Measurements from ENCODE around the gene CYP4F12. TPM values are rescaled to one million over a fixed set of nuclear protein-coding genes. Genes with fewer than 3 reads are reported as not detected.

Gene CYP4F12
- total RNA-seq, 1 donor from 2014 or later: not detected

GRCh38 chr19:15669440-15669839 is 3.4 kb upstream of the CYP4F12 start:
- H3K27me3 Mint-ChIP-seq (ENCODE audit: low read depth): no peaks in the 10 kb centered on the region
- no peaks in the 10 kb centered on the region for H3K4me1 Mint-ChIP-seq (ENCODE audit: low read depth)
- no peaks in the 10 kb centered on the region for H3K36me3 Mint-ChIP-seq (ENCODE audit: low read depth)
- no peak overlapping the region for H3K27ac Mint-ChIP-seq (ENCODE audit: unreplicated experiment)
- no peak overlapping the region for H3K4me3 Mint-ChIP-seq (ENCODE audit: unreplicated experiment)
- TF ChIP-seq CTCF (IDR thresholded peaks at IDR 0.05): no peak
- DNase-seq (ENCODE audit: low spot score): no peak
- H3K9me3 Mint-ChIP-seq (ENCODE audit: low read depth): peaks cover 11% of the 10 kb centered on the region

- no peak for TF ChIP-seq CTCF (IDR thresholded peaks at IDR 0.05)
- Mint-ChIP-seq H3K36me3 (ENCODE audit: low read depth) (no peaks in the 10 kb centered on the region), H3K4me1 (ENCODE audit: low read depth) (no peaks in the 10 kb centered on the region), H3K27ac (ENCODE audit: unreplicated experiment) (no peak overlapping the region), H3K27me3 (ENCODE audit: low read depth) (no peaks in the 10 kb centered on the region), H3K9me3 (ENCODE audit: low read depth) (peaks cover 11% of the 10 kb centered on the region), H3K4me3 (ENCODE audit: unreplicated experiment) (no peak overlapping the region)
- DNase-seq (ENCODE audit: low spot score): no peak
These were observed 3.0 kb upstream of the CYP4F12 start for GRCh38 chr19:15669891-15670290.

- DNase-seq (ENCODE audit: low spot score): no peak
- no peak overlapping the region for H3K27ac Mint-ChIP-seq (ENCODE audit: unreplicated experiment)
- no peak overlapping the region for H3K4me3 Mint-ChIP-seq (ENCODE audit: unreplicated experiment)
- no peak for TF ChIP-seq CTCF (IDR thresholded peaks at IDR 0.05)
- peaks cover 6% of the 10 kb centered on the region for H3K9me3 Mint-ChIP-seq (ENCODE audit: low read depth)
- no peaks in the 10 kb centered on the region for H3K4me1 Mint-ChIP-seq (ENCODE audit: low read depth)
- no peaks in the 10 kb centered on the region for H3K27me3 Mint-ChIP-seq (ENCODE audit: low read depth)
- no peaks in the 10 kb centered on the region for H3K36me3 Mint-ChIP-seq (ENCODE audit: low read depth)
These were observed 1.6 kb upstream of the CYP4F12 start for GRCh38 chr19:15671237-15671821.

DNA sequence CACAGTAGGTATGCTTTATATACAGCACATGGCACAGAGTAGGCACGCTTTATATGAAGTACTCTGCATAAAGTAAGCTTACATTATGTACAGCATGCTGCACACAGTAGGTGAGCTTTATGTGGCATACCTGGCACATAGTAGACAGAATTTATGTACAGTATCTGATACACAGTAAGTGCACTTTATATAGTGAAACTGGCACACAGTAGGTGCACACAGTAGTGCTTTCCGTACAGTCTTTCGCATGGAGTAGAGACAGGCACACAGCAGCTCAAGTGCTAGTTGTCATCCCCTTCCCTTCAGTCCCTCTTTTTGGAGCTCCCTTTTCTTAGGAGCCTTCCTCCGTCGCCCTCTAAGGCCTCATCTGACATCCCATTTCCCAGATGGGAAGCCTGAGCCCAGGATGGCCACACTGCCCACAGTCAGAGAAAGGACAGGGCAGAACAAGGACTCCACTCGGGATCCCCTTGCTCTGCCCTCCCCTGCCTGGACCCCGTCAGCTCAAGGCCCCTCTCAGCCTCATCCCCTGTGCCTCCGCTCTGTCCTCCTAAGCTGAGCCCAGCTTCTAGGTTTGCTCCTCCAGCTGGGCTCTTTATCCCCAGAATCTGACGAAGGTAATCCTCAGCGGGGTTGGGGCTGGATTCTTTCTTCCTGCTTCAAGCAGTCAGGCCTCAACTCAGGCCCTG is 852 bp upstream of the CYP4F12 start:
- no peaks in the 10 kb centered on the region for H3K27me3 Mint-ChIP-seq (ENCODE audit: low read depth)
- DNase-seq (ENCODE audit: low spot score): no peak
- peaks cover 6% of the 10 kb centered on the region for H3K9me3 Mint-ChIP-seq (ENCODE audit: low read depth)

DNA sequence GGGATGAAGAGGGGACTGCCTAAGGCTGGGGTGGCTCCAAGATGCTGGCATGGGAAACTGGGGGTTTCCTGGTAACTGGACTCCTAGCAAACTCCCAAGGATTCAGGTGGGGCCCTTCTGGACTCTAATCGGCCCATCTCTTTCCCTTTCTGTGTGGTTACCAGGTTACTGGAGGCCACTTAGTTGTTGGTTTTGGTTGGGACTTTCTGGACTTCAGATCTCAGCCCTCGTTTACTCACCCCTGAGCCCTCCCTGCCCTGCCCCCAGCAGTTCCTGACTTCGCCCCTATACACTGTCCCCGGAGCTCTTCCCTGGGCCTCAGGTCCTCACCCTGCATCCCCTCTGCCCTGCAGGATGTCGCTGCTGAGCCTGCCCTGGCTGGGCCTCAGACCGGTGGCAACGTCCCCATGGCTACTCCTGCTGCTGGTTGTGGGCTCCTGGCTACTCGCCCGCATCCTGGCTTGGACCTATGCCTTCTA is 328 bp downstream of the CYP4F12 start:
- TF ChIP-seq CTCF (IDR thresholded peaks at IDR 0.05): no peak
- Mint-ChIP-seq H3K27me3 (ENCODE audit: low read depth) (no peaks in the 10 kb centered on the region), H3K36me3 (ENCODE audit: low read depth) (no peaks in the 10 kb centered on the region), H3K4me3 (ENCODE audit: unreplicated experiment) (no peak overlapping the region), H3K27ac (ENCODE audit: unreplicated experiment) (no peak overlapping the region), H3K9me3 (ENCODE audit: low read depth) (peaks cover 10% of the 10 kb centered on the region), H3K4me1 (ENCODE audit: low read depth) (no peaks in the 10 kb centered on the region)
- no peak for DNase-seq (ENCODE audit: low spot score)

More for the DNA sequence above, 852 bp upstream of the CYP4F12 start:
- H3K4me1 Mint-ChIP-seq (ENCODE audit: low read depth): no peaks in the 10 kb centered on the region
- no peak overlapping the region for H3K4me3 Mint-ChIP-seq (ENCODE audit: unreplicated experiment)
- H3K27ac Mint-ChIP-seq (ENCODE audit: unreplicated experiment): no peak overlapping the region
- no peaks in the 10 kb centered on the region for H3K36me3 Mint-ChIP-seq (ENCODE audit: low read depth)
- TF ChIP-seq CTCF (IDR thresholded peaks at IDR 0.05): no peak
